ENCODE measurements around the gene ANO1.
"Not testable (repeated sequence)": the region's sequence is repeated elsewhere in the genome, so short reads cannot be mapped to it uniquely, and the experiment has no call there.

Gene ANO1

DNA sequence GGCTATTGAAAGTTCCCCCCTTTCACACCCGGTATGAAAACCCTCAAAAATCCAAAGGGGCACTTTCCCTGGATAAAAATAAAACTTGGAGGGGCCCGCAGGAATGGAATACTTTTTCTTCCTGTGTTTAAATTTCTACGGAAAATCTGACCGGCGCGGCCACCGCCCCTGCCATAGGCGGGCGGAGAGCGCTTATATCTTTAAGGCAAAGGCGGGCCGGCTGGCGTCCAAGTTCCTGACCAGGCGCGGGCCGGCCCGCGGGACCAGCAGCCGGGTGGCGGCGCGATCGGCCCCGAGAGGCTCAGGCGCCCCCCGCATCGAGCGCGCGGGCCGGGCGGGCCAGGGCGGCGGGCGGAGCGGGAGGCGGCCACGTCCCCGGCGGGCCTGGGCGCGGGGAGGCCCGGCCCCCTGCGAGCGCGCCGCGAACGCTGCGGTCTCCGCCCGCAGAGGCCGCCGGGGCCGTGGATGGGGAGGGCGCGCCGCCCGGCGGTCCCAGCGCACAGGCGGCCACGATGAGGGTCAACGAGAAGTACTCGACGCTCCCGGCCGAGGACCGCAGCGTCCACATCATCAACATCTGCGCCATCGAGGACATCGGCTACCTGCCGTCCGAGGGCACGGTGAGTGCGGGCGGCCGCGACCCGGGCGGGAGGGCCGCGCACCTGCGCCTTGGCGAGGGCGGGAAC is at the start of gene ANO1:
Gene ANO1 (plus strand): TSS at position 223 of the 686 bp plus-strand sequence. CDS start 290 bp downstream, at position 513.
- in situ Hi-C loops (cut with MboI; ENCODE audit: low sequenced_read_pairs), result no loop called here

DNA sequence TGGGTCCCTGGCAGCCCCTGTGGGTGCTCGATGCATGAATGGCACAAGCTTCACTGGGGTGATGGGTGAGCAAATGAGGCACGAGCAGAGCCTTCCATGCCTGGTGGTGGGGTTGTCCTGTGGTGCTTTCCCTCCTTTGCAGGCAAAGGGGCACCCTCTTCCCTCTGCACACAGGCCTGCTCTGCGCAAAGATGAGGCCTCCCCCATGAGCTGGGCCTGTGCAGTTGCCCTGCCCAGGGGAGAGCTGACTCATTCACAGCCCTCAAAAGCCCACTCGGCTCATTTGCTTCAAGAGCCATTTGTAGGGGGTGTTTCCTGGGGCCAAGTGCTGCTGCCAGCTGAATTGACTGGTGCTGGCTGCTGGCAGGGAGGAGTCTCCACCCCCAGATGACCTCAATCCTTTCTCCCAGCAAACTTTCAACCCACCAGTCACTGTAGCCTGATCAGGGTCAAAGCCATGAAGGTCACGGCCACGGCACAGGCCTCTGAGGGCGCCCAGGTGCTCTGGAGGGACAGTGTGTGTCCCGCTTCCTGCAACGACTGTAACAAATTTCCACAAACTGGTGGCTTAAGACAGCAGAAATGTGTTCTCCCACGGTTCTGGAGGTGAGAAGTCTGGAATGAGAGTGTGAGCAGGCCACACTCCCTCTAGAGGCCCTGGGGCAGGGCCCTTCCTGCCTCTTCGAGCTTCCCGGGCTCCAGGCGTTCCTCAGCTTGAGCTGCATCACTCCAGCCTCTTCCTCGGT is 48.8 kb upstream of the ANO1 start:
- in situ Hi-C loops (cut with MboI; ENCODE audit: low sequenced_read_pairs), result no loop called here

DNA sequence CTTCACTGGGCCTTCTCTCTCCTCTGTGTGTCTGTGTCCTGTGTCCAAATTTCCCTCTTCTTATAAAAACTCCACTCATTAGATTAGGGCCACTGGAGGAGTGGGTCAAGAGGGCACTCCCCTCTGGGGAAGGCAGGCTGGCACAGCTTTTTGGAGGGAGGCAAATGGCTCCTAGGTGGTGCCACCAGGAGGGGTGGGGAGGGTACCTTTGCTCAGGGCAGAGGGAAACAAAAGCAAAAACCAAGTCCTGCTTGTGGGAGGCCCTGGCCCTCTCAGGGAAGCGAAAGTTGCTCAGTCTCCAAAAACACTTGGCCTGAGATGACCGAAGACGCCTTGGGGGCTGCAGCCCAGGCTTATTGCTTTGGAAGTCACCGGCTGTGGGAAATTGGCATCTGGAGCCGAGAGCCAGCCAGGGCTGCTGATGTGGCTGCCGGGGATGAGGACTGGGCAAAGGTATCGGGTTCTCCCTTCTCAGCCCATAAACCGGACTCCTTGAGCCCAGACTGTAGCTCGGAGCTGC is 48.2 kb upstream of the ANO1 start:
- in situ Hi-C loops (cut with MboI; ENCODE audit: low sequenced_read_pairs), result no loop called here

- in situ Hi-C loops (cut with MboI; ENCODE audit: low sequenced_read_pairs), result no loop called here
Observed at GRCh38 chr11:70030412-70030811, 47.7 kb upstream of the ANO1 start.

- in situ Hi-C loops (cut with MboI; ENCODE audit: low sequenced_read_pairs), result no loop called here
Observed at GRCh38 chr11:70031631-70032469, 46.3 kb upstream of the ANO1 start.

GRCh38 chr11:70032470-70032795 is 45.7 kb upstream of the ANO1 start:
- in situ Hi-C loops (cut with MboI; ENCODE audit: low sequenced_read_pairs), result no loop called here

DNA sequence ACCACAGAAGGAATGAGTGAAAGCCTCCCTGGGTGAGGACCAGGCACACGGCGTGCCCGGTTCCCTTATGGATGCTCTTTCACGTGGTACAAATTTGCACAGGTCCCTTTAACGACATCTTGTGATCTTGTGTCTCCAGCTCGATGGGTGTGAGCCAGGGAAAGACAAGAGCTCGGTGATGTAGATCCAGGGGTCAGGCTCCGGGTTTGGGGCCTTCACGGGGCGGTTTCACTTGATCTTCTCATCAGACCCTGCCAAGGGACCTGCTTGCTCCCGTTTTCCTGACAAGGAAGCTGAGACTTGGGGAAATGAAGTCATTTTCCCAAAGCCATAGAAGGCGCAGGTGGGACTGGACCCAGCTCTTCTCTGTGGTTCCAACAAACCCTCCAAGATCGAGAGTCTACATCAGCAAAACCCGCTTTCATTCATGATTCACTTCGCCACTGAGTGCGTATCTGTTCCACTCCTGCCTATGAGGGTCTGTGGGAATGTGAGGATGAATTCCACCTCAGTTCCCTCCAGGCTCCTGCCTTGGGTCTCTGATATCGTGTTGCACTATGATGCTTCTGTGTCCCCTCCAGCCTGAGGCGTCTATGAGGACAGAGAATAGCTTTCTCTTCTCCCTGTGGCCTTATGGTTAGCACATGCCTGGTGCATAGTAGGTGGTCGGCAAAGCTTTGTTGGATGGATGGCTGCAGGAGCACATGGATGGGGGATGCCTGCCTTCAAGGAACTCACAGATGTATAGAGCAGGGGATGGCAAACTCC is 45.0 kb upstream of the ANO1 start:
- in situ Hi-C loops (cut with MboI; ENCODE audit: low sequenced_read_pairs), result no loop called here

- in situ Hi-C loops (cut with MboI; ENCODE audit: low sequenced_read_pairs), result no loop called here
Observed at GRCh38 chr11:70033711-70034070, 44.4 kb upstream of the ANO1 start.

GRCh38 chr11:70034740-70035365 is 43.3 kb upstream of the ANO1 start:
- in situ Hi-C loops (cut with MboI; ENCODE audit: low sequenced_read_pairs), result no loop called here

- in situ Hi-C loops (cut with MboI; ENCODE audit: low sequenced_read_pairs), result not testable (repeated sequence)
Observed at GRCh38 chr11:70035665-70036064, 42.5 kb upstream of the ANO1 start.

DNA sequence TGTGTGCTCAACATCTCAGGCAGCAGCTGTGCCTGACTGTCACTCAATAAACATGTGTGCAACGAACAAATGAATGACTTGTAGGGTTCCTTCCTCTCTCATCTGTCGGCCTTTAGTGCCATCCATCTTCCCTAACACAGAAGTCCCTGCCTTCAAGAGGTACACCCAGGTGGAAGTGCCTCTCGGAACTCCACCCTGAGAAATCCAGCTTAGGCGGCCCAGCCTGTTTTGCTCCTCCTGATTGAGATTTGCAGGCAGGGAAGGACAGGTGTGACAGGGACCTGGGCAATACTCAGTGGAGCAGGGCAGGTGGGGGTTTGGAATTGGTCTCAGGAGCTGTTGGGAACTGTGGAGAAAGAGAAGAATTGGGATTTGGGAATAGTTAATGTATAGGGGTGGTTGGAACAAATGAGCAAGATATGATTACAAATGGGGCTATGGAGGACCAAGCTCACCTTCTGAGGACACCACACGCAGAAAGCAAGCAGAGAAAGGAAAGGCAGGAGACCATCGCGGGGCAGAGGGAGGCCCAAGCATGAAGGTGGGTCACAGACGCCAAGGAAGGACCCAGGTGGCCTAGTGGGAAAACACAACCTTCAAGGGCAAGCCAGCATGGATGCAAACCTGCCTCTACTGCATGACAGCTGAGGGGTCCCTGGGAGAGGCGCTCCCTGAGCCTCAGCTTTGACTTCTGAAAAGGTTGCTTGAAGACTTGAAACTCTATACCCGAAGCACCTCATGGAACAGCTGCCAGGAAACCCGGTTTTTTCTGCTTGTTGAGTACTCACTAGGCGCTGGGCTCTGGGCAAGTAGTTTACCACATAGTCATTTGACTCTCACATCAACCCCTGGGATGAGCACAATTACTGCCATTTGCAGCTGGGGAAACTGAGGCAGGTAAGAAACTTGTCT is 40.9 kb upstream of the ANO1 start:
- in situ Hi-C loops (cut with MboI; ENCODE audit: low sequenced_read_pairs), result no loop called here

- in situ Hi-C loops (cut with MboI; ENCODE audit: low sequenced_read_pairs), result no loop called here
Observed at GRCh38 chr11:70038034-70038834, 39.9 kb upstream of the ANO1 start.

- in situ Hi-C loops (cut with MboI; ENCODE audit: low sequenced_read_pairs), result no loop called here
Observed at GRCh38 chr11:70040452-70040851, 37.7 kb upstream of the ANO1 start.

DNA sequence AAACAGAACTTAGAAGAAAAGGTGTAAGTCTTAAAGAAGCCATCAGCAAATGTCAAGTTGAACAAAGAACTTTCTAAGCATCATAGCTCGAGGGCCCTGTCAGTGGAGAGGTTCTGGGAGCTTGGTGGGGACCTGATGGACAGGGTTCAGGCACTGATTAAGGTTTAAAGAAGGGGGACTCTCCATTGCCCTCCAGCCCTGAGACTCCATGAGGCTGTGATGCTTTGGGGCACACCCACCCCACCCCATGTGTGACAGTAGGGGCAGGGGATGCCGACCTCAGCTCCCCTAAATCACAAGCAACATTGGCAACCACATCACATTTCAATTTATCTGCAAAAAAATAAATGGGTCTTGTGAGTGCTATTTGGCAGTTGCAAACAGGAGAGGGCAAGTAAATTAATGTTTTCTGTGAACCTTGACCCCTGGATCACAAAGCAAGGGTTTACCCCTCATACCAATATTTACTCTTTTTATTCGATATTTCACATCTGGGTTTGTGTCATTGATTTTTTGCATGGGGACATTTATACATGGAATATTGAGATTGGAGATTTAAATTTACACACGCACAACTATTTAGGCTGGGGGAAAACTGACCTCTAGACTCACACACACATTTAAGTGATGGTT is 37.1 kb upstream of the ANO1 start:
- in situ Hi-C loops (cut with MboI; ENCODE audit: low sequenced_read_pairs), result no loop called here

- in situ Hi-C loops (cut with MboI; ENCODE audit: low sequenced_read_pairs), result no loop called here
Observed at GRCh38 chr11:70043482-70043881, 34.6 kb upstream of the ANO1 start.

GRCh38 chr11:70046089-70046488 is 32.0 kb upstream of the ANO1 start:
- in situ Hi-C loops (cut with MboI; ENCODE audit: low sequenced_read_pairs), result no loop called here

- in situ Hi-C loops (cut with MboI; ENCODE audit: low sequenced_read_pairs), result no loop called here
Observed at GRCh38 chr11:70048279-70049024, 29.7 kb upstream of the ANO1 start.

All from hTERT RPE-1 (cell line).